ENCODE measurements around the gene ITPR3. TPM values are rescaled to one million over a fixed set of nuclear protein-coding genes. Genes with fewer than 3 reads are reported as not detected.

The ITPR3 gene
- total RNA-seq, 3 donors from 2014 or later = 60.2 to 111 (median 103) TPM

GRCh38 chr6:33696076-33696475 is 75.0 kb downstream of the ITPR3 start:
- peaks cover 2% of the 10 kb centered on the region for H3K4me1 ChIP-seq (ENCODE audit: low read depth)
- no peak for TF ChIP-seq CTCF (IDR thresholded peaks at IDR 0.05)
- ATAC-seq = no peak
- DNase-seq = no peak
- H3K4me3 ChIP-seq = no peak overlapping the region
- H3K9me3 ChIP-seq = no peaks in the 10 kb centered on the region
- H3K36me3 ChIP-seq (ENCODE audit: low read depth) = peaks cover 4% of the 10 kb centered on the region
- intact Hi-C loops (cut with DNase I, micrococcal nuclease) = no loop called here

GRCh38 chr6:33696548-33697518 is 75.7 kb downstream of the ITPR3 start:
- ATAC-seq (peak; percentile 29), DNase-seq (peak in 1 of 3 donors; percentile 29)
- H3K36me3 ChIP-seq (ENCODE audit: low read depth) = peaks cover 3% of the 10 kb centered on the region
- H3K4me1 ChIP-seq (ENCODE audit: low read depth) = peaks cover 2% of the 10 kb centered on the region
- TF ChIP-seq CTCF (IDR thresholded peaks at IDR 0.05) = no peak
- intact Hi-C loops (cut with DNase I, micrococcal nuclease) = no loop called here
- H3K4me3 ChIP-seq = no peak overlapping the region
- no peaks in the 10 kb centered on the region for H3K9me3 ChIP-seq

- H3K9me3 ChIP-seq = no peaks in the 10 kb centered on the region
- no peak for TF ChIP-seq CTCF (IDR thresholded peaks at IDR 0.05)
- no peaks in the 10 kb centered on the region for H3K36me3 ChIP-seq (ENCODE audit: low read depth)
- ATAC-seq (no peak), DNase-seq (no peak)
- no peak overlapping the region for H3K4me3 ChIP-seq
- H3K4me1 ChIP-seq (ENCODE audit: low read depth) = no peaks in the 10 kb centered on the region
- intact Hi-C loops (cut with DNase I, micrococcal nuclease) = no loop called here
Observed at GRCh38 chr6:33697845-33698244, 76.7 kb downstream of the ITPR3 start.

- no peak overlapping the region for H3K4me3 ChIP-seq
- no peak for DNase-seq
- intact Hi-C loops (cut with DNase I, micrococcal nuclease) = no loop called here
- no peak for ATAC-seq
- no peaks in the 10 kb centered on the region for H3K4me1 ChIP-seq (ENCODE audit: low read depth)
- no peaks in the 10 kb centered on the region for H3K36me3 ChIP-seq (ENCODE audit: low read depth)
- TF ChIP-seq CTCF (IDR thresholded peaks at IDR 0.05) = no peak
- H3K9me3 ChIP-seq = no peaks in the 10 kb centered on the region
Observed at GRCh38 chr6:33698494-33698893, 77.4 kb downstream of the ITPR3 start.

- Histone ChIP-seq H3K4me1 (ENCODE audit: low read depth) (no peaks in the 10 kb centered on the region), H3K36me3 (ENCODE audit: low read depth) (no peaks in the 10 kb centered on the region), H3K9me3 (no peaks in the 10 kb centered on the region), H3K4me3 (no peak overlapping the region)
- no peak for TF ChIP-seq CTCF (IDR thresholded peaks at IDR 0.05)
- intact Hi-C loops (cut with DNase I, micrococcal nuclease) = no loop called here
- ATAC-seq = no peak
- DNase-seq = no peak
Observed at GRCh38 chr6:33699131-33699530, 78.0 kb downstream of the ITPR3 start.

All from mucosa of descending colon (tissue), 3 donors.